ENCODE measurements around the gene GRPEL2.

The GRPEL2 gene

DNA sequence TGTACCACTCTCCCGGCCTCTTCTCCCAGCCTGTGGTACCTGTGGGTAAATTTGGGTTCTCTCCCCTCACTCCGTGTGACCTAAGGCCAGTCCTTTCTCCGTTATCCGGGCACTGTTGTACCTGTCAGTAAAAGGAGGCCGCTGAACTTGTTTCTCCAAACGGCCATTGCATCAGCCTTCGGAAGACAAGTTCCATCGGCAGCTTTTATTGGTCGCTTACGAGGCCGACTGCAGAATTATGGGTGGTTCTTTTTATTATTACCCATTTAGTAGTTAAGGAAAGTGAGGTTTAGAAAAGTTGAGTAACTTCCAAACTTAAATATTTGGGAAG is 558 bp downstream of the GRPEL2 start (continued):
- TF ChIP-seq ZNF248 (tag by site-specific recombination; IDR thresholded peaks at IDR 0.05) (no peak), ZNF830 (tag by site-specific recombination; IDR thresholded peaks at IDR 0.05; ENCODE audit: low read depth) (no peak), ZIC2 (tag by site-specific recombination; IDR thresholded peaks at IDR 0.05) (no peak), ZNF239 (tag by site-specific recombination; IDR thresholded peaks at IDR 0.05) (no peak), ZNF211 (tag by site-specific recombination; IDR thresholded peaks at IDR 0.05; ENCODE audit: low read depth) (no peak), ZNF548 (tag by site-specific recombination; IDR thresholded peaks at IDR 0.05) (no peak), ZNF175 (tag by site-specific recombination; IDR thresholded peaks at IDR 0.05) (no peak), ZNF549 (tag by site-specific recombination; IDR thresholded peaks at IDR 0.05) (no peak), ZNF174 (tag by site-specific recombination; IDR thresholded peaks at IDR 0.05) (no peak), ZNF658 (tag by site-specific recombination; IDR thresholded peaks at IDR 0.05) (no peak), MEIS1 (CRISPR knock-in tag; IDR thresholded peaks at IDR 0.05; ENCODE audit: borderline replicate concordance) (no peak), ZNF701 (tag by site-specific recombination; IDR thresholded peaks at IDR 0.05) (no peak), ZBTB17 (tag by site-specific recombination; IDR thresholded peaks at IDR 0.05) (no peak), ZNF76 (tag by site-specific recombination; IDR thresholded peaks at IDR 0.05; ENCODE audit: borderline replicate concordance, low read depth) (no peak), ZNF670 (tag by site-specific recombination; IDR thresholded peaks at IDR 0.05; ENCODE audit: low read depth) (no peak), SP7 (tag by site-specific recombination; IDR thresholded peaks at IDR 0.05) (no peak; the same call in 1 of the 2 replicates), ZSCAN23 (tag by site-specific recombination; IDR thresholded peaks at IDR 0.05) (0 out of 2 replicates have a peak, but pooled peaks have one; percentile 2), ZNF114 (tag by site-specific recombination; IDR thresholded peaks at IDR 0.05) (no peak), ZNF664 (tag by site-specific recombination; IDR thresholded peaks at IDR 0.05) (no peak), ZNF157 (tag by site-specific recombination; IDR thresholded peaks at IDR 0.05) (no peak)
- TF ChIP-seq, protein P1, sequence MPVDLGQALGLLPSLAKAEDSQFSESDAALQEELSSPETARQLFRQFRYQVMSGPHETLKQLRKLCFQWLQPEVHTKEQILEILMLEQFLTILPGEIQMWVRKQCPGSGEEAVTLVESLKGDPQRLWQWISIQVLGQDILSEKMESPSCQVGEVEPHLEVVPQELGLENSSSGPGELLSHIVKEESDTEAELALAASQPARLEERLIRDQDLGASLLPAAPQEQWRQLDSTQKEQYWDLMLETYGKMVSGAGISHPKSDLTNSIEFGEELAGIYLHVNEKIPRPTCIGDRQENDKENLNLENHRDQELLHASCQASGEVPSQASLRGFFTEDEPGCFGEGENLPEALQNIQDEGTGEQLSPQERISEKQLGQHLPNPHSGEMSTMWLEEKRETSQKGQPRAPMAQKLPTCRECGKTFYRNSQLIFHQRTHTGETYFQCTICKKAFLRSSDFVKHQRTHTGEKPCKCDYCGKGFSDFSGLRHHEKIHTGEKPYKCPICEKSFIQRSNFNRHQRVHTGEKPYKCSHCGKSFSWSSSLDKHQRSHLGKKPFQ (tag by site-specific recombination; IDR thresholded peaks at IDR 0.05), result no peak
- TF ChIP-seq, protein P2, sequence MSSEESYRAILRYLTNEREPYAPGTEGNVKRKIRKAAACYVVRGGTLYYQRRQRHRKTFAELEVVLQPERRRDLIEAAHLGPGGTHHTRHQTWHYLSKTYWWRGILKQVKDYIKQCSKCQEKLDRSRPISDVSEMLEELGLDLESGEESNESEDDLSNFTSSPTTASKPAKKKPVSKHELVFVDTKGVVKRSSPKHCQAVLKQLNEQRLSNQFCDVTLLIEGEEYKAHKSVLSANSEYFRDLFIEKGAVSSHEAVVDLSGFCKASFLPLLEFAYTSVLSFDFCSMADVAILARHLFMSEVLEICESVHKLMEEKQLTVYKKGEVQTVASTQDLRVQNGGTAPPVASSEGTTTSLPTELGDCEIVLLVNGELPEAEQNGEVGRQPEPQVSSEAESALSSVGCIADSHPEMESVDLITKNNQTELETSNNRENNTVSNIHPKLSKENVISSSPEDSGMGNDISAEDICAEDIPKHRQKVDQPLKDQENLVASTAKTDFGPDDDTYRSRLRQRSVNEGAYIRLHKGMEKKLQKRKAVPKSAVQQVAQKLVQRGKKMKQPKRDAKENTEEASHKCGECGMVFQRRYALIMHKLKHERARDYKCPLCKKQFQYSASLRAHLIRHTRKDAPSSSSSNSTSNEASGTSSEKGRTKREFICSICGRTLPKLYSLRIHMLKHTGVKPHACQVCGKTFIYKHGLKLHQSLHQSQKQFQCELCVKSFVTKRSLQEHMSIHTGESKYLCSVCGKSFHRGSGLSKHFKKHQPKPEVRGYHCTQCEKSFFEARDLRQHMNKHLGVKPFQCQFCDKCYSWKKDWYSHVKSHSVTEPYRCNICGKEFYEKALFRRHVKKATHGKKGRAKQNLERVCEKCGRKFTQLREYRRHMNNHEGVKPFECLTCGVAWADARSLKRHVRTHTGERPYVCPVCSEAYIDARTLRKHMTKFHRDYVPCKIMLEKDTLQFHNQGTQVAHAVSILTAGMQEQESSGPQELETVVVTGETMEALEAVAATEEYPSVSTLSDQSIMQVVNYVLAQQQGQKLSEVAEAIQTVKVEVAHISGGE (tag by site-specific recombination; conservative IDR thresholded peaks at IDR 0.05; ENCODE audit: low read depth), result no peak

DNA sequence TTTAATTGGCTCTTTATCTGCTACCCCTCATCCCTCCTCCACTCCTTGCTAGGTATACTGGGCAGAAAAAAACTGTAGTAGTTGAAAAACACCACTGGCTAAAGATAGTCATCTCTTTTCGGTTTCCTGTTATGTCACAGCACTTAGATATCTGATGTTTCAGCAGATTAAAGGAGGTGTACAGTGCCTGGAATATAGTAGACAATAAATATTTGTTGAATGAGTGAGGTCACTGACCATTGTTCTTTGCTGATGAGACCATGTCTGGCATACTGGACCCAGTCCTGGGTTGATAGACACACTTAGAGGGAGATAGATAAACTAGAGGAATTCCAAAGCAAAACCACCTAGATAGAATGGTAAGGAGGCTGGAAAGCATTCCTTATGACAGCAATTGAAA is 3.2 kb downstream of the GRPEL2 start:
- CTCF ChIA-PET, result interaction anchor here (0.6 to 1.8 kb wide), 6 partner anchors 9 to 1456 kb away, joined by 3 to 12 read pairs (median 4); partner anchors contain the start of gene PCYOX1L
- TF ChIP-seq ZNF701 (tag by site-specific recombination; IDR thresholded peaks at IDR 0.05), result no peak
- no peak for TF ChIP-seq ZNF37A (tag by site-specific recombination; IDR thresholded peaks at IDR 0.05)
- no peak for TF ChIP-seq ZBTB21 (tag by site-specific recombination; IDR thresholded peaks at IDR 0.05)
- no peak for TF ChIP-seq ZBTB1 (tag by site-specific recombination; IDR thresholded peaks at IDR 0.05)
- TF ChIP-seq EGR2 (tag by site-specific recombination; IDR thresholded peaks at IDR 0.05; ENCODE audit: low read depth), result no peak
- no peak for TF ChIP-seq ZNF324 (tag by site-specific recombination; IDR thresholded peaks at IDR 0.05)
- no peak for TF ChIP-seq ZNF707 (tag by site-specific recombination; IDR thresholded peaks at IDR 0.05)
- no peak for TF ChIP-seq ZFHX2 (tag by site-specific recombination; conservative IDR thresholded peaks at IDR 0.05)
- no peak for TF ChIP-seq ZNF555 (tag by site-specific recombination; conservative IDR thresholded peaks at IDR 0.05)
- no peak for TF ChIP-seq ZNF791 (tag by site-specific recombination; IDR thresholded peaks at IDR 0.05)
- TF ChIP-seq ZNF670 (tag by site-specific recombination; IDR thresholded peaks at IDR 0.05; ENCODE audit: low read depth), result no peak
- H3K4me3 ChIP-seq (ENCODE audit: low read depth, low read length), result no peak overlapping the region
- POLR2A ChIA-PET, result interaction anchor here (1.2 kb wide), 1 partner anchor 9 kb away, joined by 6 read pairs; the partner anchor contains the start of gene PCYOX1L
- H3K36me3 ChIP-seq (ENCODE audit: control insufficient read depth in 2 of 2, insufficient read depth in 1 of 2, low read length in 2 of 2), result peaks cover 48 to 66% of the 10 kb centered on the region in 2 experiments
- no peaks in the 10 kb centered on the region for H3K4me1 ChIP-seq (ENCODE audit: control insufficient read depth, insufficient read depth, low read length)
- H3K9me3 ChIP-seq (ENCODE audit: control insufficient read depth, insufficient read depth, low read depth, low read length), result no peaks in the 10 kb centered on the region
- no peak overlapping the region for H3K27ac ChIP-seq (ENCODE audit: extremely low read depth, low read depth, low read length)
